Tibial nerve (tissue), 4 donors: ENCODE results near the gene HNRNPM.

Experiments used
- EP300 ChIP-seq, 2 donors: sonication (generic); formaldehyde crosslinking; IDR thresholded peaks; one replicate each; pipeline ENCODE4 v1.6.1; 2017; ENCODE audit warnings: antibody characterized with exemption in 2 of 2, mild to moderate bottlenecking in 1 of 2
- POLR2A ChIP-seq, 2 donors: fragments of 450-650 bp; IDR thresholded peaks; one replicate each; pipeline ENCODE4 v1.6.1; 2017; ENCODE audit warnings: antibody characterized with exemption in 2 of 2, mild to moderate bottlenecking in 2 of 2, moderate library complexity in 2 of 2
- TF ChIP-seq, protein P1 (sequence below), 5 experiments: fragments of 200-600 bp in 3 of 5; fragments of 450-650 bp in 2 of 5; sonication (generic) in 3 of 5; IDR thresholded peaks; one replicate each; pipeline ENCODE4 v1.5.1; 2016 to 2019; ENCODE audit warnings: antibody characterized with exemption in 5 of 5, mild to moderate bottlenecking in 3 of 5, moderate library complexity in 2 of 5

DNA sequence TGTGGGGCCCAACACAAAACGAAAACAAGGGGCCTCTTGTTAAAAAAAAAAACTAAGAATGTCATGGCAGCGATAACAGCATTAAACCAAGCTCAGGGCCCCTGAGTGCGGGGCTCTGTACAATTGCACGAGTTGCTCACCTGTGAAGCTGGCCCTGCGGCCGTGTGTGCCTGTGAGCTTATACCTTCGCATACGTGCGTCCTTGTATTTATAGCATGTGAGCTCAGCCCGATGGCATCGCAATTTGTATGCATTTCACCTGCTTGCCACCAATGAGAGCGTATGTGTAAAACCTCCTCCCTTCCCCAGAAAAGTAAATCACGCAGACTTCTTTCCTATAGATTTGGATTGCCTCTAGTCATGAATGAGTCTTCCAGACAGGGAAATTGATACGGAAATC lies 17.1 kb downstream of the HNRNPM start:
- TF ChIP-seq, protein P1, sequence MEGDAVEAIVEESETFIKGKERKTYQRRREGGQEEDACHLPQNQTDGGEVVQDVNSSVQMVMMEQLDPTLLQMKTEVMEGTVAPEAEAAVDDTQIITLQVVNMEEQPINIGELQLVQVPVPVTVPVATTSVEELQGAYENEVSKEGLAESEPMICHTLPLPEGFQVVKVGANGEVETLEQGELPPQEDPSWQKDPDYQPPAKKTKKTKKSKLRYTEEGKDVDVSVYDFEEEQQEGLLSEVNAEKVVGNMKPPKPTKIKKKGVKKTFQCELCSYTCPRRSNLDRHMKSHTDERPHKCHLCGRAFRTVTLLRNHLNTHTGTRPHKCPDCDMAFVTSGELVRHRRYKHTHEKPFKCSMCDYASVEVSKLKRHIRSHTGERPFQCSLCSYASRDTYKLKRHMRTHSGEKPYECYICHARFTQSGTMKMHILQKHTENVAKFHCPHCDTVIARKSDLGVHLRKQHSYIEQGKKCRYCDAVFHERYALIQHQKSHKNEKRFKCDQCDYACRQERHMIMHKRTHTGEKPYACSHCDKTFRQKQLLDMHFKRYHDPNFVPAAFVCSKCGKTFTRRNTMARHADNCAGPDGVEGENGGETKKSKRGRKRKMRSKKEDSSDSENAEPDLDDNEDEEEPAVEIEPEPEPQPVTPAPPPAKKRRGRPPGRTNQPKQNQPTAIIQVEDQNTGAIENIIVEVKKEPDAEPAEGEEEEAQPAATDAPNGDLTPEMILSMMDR (IDR thresholded peaks at IDR 0.05): no peak
- no peak for TF ChIP-seq POLR2A (IDR thresholded peaks at IDR 0.05)
- no peak for TF ChIP-seq EP300 (IDR thresholded peaks at IDR 0.05)
